Nephron progenitor cell (in vitro differentiated cells): ENCODE data around the gene CDCA4.

Experiments
- DNase-seq: peaks from one replicate; pipeline ENCODE4 v3.0.0; 2021
- H3K27ac Mint-ChIP-seq: 2 replicates; pipeline ENCODE4 v1.8.0; 2021; ENCODE audit warnings: mild to moderate bottlenecking, moderate library complexity, mixed read lengths
- H3K27me3 Mint-ChIP-seq: 2 replicates; pipeline ENCODE4 v1.8.0; 2021; ENCODE audit warnings: mild to moderate bottlenecking, low read depth, mixed read lengths; ENCODE audit not compliant: poor library complexity
- H3K36me3 Mint-ChIP-seq: 2 replicates; pipeline ENCODE4 v1.8.0; 2021; ENCODE audit warnings: low read depth, mixed read lengths
- H3K4me1 Mint-ChIP-seq: 2 replicates; pipeline ENCODE4 v1.8.0; 2021; ENCODE audit warnings: mixed read lengths
- H3K4me3 Mint-ChIP-seq: 2 replicates; pipeline ENCODE4 v1.8.0; 2021; ENCODE audit warnings: mild to moderate bottlenecking, moderate library complexity, mixed read lengths
- H3K9me3 Mint-ChIP-seq: 2 replicates; pipeline ENCODE4 v1.8.0; 2021; ENCODE audit warnings: mild to moderate bottlenecking, moderate library complexity, mixed read lengths
- TF ChIP-seq, protein P1 (sequence below): fragments of 200-600 bp; sonication (generic); IDR thresholded peaks from 2 replicates; pipeline ENCODE4 v1.5.0; 2021; ENCODE audit warnings: antibody characterized with exemption

Gene CDCA4

DNA sequence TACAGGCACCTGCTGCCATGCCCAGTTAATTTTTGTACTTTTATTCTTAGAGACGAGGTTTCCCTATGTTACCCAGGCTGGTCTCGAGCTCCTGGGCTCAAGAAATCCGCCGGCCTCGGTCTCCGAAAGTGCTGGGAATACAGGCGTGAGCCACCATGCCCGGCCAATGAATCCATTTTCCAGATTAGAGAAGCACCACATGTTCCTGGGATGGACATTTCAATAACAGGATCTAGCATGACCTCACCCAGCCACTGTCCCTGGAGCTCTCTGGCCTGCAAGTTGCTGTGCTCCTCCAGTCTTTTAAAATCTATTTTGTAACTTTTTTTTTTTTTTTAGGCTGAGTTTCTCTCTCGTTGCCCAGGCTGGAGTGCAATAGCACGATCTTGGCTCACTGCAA lies 42.2 kb upstream of the CDCA4 start:
- H3K4me3 Mint-ChIP-seq: no peak overlapping the region
- no peak overlapping the region for H3K27ac Mint-ChIP-seq
- H3K36me3 Mint-ChIP-seq: no peaks in the 10 kb centered on the region
- peaks cover 8% of the 10 kb centered on the region for H3K27me3 Mint-ChIP-seq
- no peak for DNase-seq
- no peaks in the 10 kb centered on the region for H3K9me3 Mint-ChIP-seq
- TF ChIP-seq, protein P1, sequence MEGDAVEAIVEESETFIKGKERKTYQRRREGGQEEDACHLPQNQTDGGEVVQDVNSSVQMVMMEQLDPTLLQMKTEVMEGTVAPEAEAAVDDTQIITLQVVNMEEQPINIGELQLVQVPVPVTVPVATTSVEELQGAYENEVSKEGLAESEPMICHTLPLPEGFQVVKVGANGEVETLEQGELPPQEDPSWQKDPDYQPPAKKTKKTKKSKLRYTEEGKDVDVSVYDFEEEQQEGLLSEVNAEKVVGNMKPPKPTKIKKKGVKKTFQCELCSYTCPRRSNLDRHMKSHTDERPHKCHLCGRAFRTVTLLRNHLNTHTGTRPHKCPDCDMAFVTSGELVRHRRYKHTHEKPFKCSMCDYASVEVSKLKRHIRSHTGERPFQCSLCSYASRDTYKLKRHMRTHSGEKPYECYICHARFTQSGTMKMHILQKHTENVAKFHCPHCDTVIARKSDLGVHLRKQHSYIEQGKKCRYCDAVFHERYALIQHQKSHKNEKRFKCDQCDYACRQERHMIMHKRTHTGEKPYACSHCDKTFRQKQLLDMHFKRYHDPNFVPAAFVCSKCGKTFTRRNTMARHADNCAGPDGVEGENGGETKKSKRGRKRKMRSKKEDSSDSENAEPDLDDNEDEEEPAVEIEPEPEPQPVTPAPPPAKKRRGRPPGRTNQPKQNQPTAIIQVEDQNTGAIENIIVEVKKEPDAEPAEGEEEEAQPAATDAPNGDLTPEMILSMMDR: no peak
- H3K4me1 Mint-ChIP-seq: peaks cover 37% of the 10 kb centered on the region

DNA sequence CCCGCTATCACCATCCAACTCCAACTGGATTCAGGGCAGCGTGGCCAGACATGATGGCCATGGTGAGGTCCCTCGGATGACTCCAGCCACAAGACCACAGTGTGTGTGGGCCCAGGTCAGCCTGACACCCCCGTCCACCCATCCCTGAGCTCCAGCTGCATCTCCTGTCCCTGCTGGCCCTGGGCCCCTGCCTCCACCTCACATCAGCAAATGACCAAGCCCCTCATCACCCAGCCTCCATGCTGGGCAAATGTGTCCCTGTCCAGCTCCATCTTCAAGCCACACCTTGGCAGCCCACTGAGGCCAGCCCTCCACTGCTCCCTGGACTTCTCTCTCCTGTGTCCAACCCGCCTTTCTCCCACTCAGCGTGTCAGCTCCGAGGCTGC lies 41.2 kb upstream of the CDCA4 start:
- peak overlapping the region; percentile 7 for H3K4me3 Mint-ChIP-seq
- no peaks in the 10 kb centered on the region for H3K9me3 Mint-ChIP-seq
- no peaks in the 10 kb centered on the region for H3K36me3 Mint-ChIP-seq
- H3K27ac Mint-ChIP-seq: no peak overlapping the region
- TF ChIP-seq, protein P1: no peak
- peaks cover 40% of the 10 kb centered on the region for H3K4me1 Mint-ChIP-seq
- H3K27me3 Mint-ChIP-seq: peaks cover 12% of the 10 kb centered on the region
- no peak for DNase-seq

DNA sequence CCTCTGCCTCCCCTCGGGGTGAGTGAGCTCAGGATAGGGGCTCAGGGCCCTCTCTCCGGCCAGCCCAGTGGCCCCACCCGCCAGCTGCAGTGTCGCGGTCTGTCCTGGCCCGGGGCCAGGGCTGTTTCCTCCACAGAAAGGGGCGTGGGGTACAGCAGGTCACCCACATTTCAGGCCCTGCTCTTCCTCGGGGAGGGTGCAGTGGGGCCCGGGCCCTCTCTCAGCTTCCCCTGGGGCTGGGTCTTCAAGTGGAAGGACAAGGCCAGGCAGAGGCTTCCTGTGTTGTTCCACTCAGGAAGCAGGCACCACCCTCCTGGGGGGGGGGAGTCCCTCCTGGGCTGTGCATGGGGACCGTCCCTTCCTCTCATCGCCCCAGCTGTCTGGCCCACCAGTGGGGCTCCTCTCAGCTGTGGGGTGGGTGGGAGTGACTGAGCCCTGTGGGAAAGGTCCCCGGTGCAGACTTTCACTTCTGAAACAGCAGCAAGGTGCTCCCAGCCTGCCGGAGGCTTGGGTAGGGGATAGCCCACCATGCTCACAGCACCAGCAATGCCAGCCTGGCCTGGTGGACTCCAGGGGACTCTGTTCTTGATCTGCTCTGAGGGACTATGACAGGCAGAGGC lies 40.7 kb upstream of the CDCA4 start:
- DNase-seq: no peak

DNA sequence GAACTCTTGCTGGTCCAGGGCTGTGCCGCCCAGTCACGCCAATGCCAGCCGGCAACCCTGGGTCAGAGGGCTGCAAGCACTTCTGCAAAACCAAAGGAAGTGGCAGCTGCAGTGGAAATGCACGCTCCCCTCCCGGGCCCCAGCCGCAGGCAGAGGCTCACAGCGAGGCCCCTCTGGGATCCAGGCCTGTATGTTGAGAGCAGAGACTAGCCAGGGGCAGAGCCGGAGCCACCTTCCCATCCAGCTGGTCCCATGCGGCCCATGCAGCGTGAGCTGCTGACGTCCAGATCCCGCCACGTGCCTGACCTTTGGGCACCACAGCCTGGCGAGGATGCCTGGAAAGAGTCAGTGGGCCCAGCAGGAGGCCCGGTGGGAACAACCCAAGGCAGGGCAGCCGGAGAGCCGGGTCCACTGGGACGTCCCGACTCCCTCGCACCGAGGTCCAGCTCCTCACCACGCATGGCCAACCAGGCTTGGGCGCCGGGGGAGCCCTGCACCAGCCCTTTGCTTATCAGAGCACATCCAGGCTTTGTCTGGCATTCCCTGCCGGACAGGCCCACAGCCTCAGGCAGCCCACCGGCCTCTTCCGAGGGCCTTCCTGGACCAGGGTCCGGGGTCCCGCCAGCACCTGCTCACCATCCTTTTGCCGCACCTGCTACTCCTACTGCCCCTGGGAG lies 40.0 kb upstream of the CDCA4 start:
- TF ChIP-seq, protein P1: no peak

More for the DNA sequence above, 40.7 kb upstream of the CDCA4 start:
- H3K4me3 Mint-ChIP-seq: no peak overlapping the region
- no peaks in the 10 kb centered on the region for H3K9me3 Mint-ChIP-seq
- H3K27ac Mint-ChIP-seq: no peak overlapping the region
- TF ChIP-seq, protein P1: no peak
- H3K36me3 Mint-ChIP-seq: no peaks in the 10 kb centered on the region
- peaks cover 17% of the 10 kb centered on the region for H3K27me3 Mint-ChIP-seq
- H3K4me1 Mint-ChIP-seq: peaks cover 45% of the 10 kb centered on the region

DNA sequence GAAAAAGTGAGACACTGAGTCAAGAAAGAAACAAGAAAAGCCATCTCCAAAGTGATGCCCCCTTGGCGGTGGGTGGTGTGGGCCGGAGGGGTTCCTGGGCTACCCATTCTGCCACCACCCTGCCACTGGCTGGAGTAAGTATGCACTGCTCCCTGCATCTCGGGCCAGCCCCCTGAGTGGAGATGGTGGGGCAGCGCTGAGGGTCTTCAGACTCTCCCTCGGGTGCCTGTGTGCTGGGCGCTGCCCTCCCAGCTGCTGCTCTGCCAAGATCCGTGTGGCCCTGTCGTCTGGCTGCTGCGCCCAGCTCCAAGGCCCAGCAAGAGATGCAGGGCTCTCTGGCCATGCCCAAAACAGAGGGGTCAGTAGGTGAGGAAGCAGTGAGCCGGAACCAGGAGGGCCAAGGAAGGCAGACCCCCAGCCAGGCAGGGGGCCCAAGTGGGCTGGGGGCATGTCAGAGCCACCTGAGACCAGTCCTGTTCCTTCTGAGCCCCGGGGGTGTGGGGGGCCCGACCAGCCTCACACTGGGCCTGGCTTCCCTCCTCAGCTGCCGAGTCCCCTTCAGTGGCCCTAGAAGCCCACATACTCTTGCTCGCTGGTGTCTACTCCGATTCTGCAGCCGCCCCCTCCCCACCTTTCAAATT lies 39.2 kb upstream of the CDCA4 start:
- no peaks in the 10 kb centered on the region for H3K9me3 Mint-ChIP-seq
- TF ChIP-seq, protein P1: no peak
- no peak overlapping the region for H3K4me3 Mint-ChIP-seq
- H3K4me1 Mint-ChIP-seq: peaks cover 54% of the 10 kb centered on the region
- H3K27me3 Mint-ChIP-seq: peaks cover 32% of the 10 kb centered on the region
- H3K27ac Mint-ChIP-seq: no peak overlapping the region
- no peaks in the 10 kb centered on the region for H3K36me3 Mint-ChIP-seq
- DNase-seq: no peak

More for the DNA sequence above, 40.0 kb upstream of the CDCA4 start:
- Mint-ChIP-seq H3K4me1 (peaks cover 51% of the 10 kb centered on the region), H3K27ac (no peak overlapping the region), H3K9me3 (no peaks in the 10 kb centered on the region), H3K27me3 (peaks cover 24% of the 10 kb centered on the region), H3K4me3 (no peak overlapping the region), H3K36me3 (no peaks in the 10 kb centered on the region)
- no peak for DNase-seq
